GM23338 (cell line): ENCODE results near the gene WNK2.

ENCODE experiments used
- EZH2 ChIP-seq: fragments of 200-600 bp; sonication (generic); IDR thresholded peaks from one replicate; pipeline ENCODE4 v1.8.0; 2017; ENCODE audit warnings: antibody characterized with exemption, mild to moderate bottlenecking, low read depth; ENCODE audit not compliant: unreplicated experiment
- TF ChIP-seq, protein P1 (sequence below), 2 experiments: fragments of 200-600 bp in 1 of 2; sonication (generic) in 1 of 2; conservative IDR thresholded peaks; 2 replicates each; pipeline versions ENCODE4 v1.5.1 to v1.6.1; 2016 to 2017; ENCODE audit warnings: antibody characterized with exemption in 2 of 2, low read depth in 2 of 2, mild to moderate bottlenecking in 2 of 2, moderate library complexity in 1 of 2

DNA sequence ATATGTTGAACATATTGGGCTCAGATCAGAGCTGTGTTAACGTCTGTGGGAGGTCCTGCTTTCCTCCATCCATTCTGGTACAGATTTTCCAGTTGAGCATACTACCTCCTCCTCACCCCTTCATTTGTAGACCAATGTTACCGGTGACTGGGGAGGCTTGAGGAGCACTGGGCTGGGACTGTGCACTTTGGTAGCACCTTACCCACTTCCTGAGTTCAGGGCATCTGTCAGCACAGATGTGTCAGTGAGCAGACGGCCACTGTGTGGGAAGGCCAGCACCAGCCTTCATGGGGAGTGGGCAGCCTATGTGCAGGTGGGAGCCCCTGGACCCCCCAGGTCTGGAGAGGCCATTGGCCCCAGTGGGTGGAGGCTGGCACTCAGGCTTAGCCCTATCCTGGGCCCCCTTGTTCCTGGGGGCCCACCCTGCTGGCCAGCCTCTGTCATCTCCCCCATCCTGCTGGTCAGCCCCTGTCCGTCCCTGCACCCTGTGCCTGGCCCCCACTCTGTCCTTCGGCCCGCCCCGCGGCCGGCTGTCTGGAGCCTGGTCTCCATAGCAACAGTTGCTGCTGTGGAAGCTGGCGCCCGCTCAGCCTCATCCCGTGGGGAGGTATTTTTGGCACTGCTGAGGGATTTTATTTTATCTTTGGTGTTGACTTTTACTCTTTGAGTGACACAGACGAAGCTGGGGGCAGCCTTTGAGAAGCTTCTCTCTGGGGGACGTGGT, 21.3 kb downstream of the WNK2 start:
- TF ChIP-seq, protein P1, sequence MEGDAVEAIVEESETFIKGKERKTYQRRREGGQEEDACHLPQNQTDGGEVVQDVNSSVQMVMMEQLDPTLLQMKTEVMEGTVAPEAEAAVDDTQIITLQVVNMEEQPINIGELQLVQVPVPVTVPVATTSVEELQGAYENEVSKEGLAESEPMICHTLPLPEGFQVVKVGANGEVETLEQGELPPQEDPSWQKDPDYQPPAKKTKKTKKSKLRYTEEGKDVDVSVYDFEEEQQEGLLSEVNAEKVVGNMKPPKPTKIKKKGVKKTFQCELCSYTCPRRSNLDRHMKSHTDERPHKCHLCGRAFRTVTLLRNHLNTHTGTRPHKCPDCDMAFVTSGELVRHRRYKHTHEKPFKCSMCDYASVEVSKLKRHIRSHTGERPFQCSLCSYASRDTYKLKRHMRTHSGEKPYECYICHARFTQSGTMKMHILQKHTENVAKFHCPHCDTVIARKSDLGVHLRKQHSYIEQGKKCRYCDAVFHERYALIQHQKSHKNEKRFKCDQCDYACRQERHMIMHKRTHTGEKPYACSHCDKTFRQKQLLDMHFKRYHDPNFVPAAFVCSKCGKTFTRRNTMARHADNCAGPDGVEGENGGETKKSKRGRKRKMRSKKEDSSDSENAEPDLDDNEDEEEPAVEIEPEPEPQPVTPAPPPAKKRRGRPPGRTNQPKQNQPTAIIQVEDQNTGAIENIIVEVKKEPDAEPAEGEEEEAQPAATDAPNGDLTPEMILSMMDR (conservative IDR thresholded peaks at IDR 0.05; ENCODE audit: low read depth in 2 of 2): no peak
- TF ChIP-seq EZH2: no peak
